Ureter (tissue), 1 donor: ENCODE data around the gene ZNF891. TPM values are rescaled to one million over a fixed set of nuclear protein-coding genes. Genes with fewer than 3 reads are reported as not detected.
A peak's percentile ranks its signal among the peaks of the same experiment; 100 is the strongest.

Experiments used
- DNase-seq: peaks from one replicate; pipeline ENCODE4 v3.0.0-alpha.2; 2020; ENCODE audit warnings: low spot score
- total RNA-seq: library from RNA; stranded (reverse); gene quantifications from one replicate; pipeline ENCODE4 v1.2.4, GENCODE V29; 2023
- donor health status: DM: yes; HTN: yes; CAD: no.

ZNF891 gene
- 3.5 TPM for total RNA-seq

GRCh38 chr12:133130038-133130807 is at the start of gene ZNF891, which contains the start of gene ZNF10:
ZNF891 (minus strand) TSS chr12:133130274; CDS start chr12:133121918, 8,356 bp downstream.
ZNF10 (plus strand) TSS chr12:133130627; CDS start chr12:133144493, 13,866 bp downstream.
- DNase-seq = peak; percentile 97

- no peak for DNase-seq
Measured at GRCh38 chr12:133174901-133175300, 44.8 kb upstream of the ZNF891 start.

- DNase-seq = no peak
Measured at GRCh38 chr12:133172491-133172890, 42.4 kb upstream of the ZNF891 start.

- no peak for DNase-seq
Measured at GRCh38 chr12:133165776-133166175, 35.7 kb upstream of the ZNF891 start.

- DNase-seq = no peak
Measured at GRCh38 chr12:133156125-133156690, 26.1 kb upstream of the ZNF891 start.

GRCh38 chr12:133145981-133146380 is 15.9 kb upstream of the ZNF891 start:
- no peak for DNase-seq

- no peak for DNase-seq
Measured at GRCh38 chr12:133135747-133136146, 5.7 kb upstream of the ZNF891 start.

GRCh38 chr12:133130808-133131128 is 694 bp upstream of the ZNF891 start:
- no peak for DNase-seq

- no peak for DNase-seq
Measured at GRCh38 chr12:133129368-133130037, 571 bp downstream of the ZNF891 start.

- DNase-seq = no peak
Measured at GRCh38 chr12:133124674-133125073, 5.4 kb downstream of the ZNF891 start.

- no peak for DNase-seq
Measured at GRCh38 chr12:133120385-133121191, 9.5 kb downstream of the ZNF891 start.

- DNase-seq = no peak
Measured at GRCh38 chr12:133108150-133108549, 21.9 kb downstream of the ZNF891 start.

GRCh38 chr12:133107121-133107520 is 23.0 kb downstream of the ZNF891 start:
- DNase-seq = no peak

- no peak for DNase-seq
Measured at GRCh38 chr12:133106253-133106652, 23.8 kb downstream of the ZNF891 start.

- DNase-seq = no peak
Measured at GRCh38 chr12:133105620-133106019, 24.5 kb downstream of the ZNF891 start.

GRCh38 chr12:133083345-133083744 is 46.7 kb downstream of the ZNF891 start:
- no peak for DNase-seq

- DNase-seq = no peak
Measured at GRCh38 chr12:133081159-133081780, 48.8 kb downstream of the ZNF891 start.

GRCh38 chr12:133080368-133081158 is 49.5 kb downstream of the ZNF891 start, which contains the start of gene ZNF140:
ZNF140 (plus strand) TSS chr12:133080923; CDS start chr12:133081321, 398 bp downstream.
- peak; percentile 97 for DNase-seq

GRCh38 chr12:133080026-133080367 is 50.1 kb downstream of the ZNF891 start:
- peak; percentile 98 for DNase-seq

GRCh38 chr12:133073836-133074235 is 56.2 kb downstream of the ZNF891 start:
- DNase-seq = no peak

GRCh38 chr12:133063556-133063955 is 66.5 kb downstream of the ZNF891 start:
- DNase-seq = no peak
